HG02642 (cell line): ENCODE results near the gene CC2D1A.

Source experiments
- ATAC-seq: cut with Tn5 transposase; IDR thresholded peaks from one replicate; pipeline ENCODE4 v1.9.1; 2021; ENCODE audit warnings: mild to moderate bottlenecking; ENCODE audit not compliant: unreplicated experiment, poor library complexity

CC2D1A gene

GRCh38 chr19:13932911-13933393, 27.0 kb downstream of the CC2D1A start:
- no peak for ATAC-seq

GRCh38 chr19:13934785-13935109, 28.7 kb downstream of the CC2D1A start:
- no peak for ATAC-seq

GRCh38 chr19:13935765-13936510, 29.9 kb downstream of the CC2D1A start:
- ATAC-seq, result no peak

GRCh38 chr19:13937479-13938300, 31.7 kb downstream of the CC2D1A start:
- no peak for ATAC-seq

GRCh38 chr19:13938301-13939064, 32.5 kb downstream of the CC2D1A start, which contains the start of gene PODNL1:
Gene PODNL1, minus strand, starts transcription at chr19:13938417. Its CDS starts 236 bp downstream, at chr19:13938181.
- no peak for ATAC-seq

GRCh38 chr19:13942023-13942684, 36.2 kb downstream of the CC2D1A start:
- no peak for ATAC-seq

- ATAC-seq, result no peak
These were observed 40.4 kb downstream of the CC2D1A start for GRCh38 chr19:13946414-13946813.

GRCh38 chr19:13951043-13951442, 45.0 kb downstream of the CC2D1A start:
- no peak for ATAC-seq

- ATAC-seq, result peak; percentile 1
These were observed 45.8 kb downstream of the CC2D1A start for GRCh38 chr19:13951799-13952153.

- ATAC-seq, result peak; percentile 97
These were observed 46.3 kb downstream of the CC2D1A start, which contains the start of gene DCAF15 for GRCh38 chr19:13952154-13952930. Gene DCAF15, plus strand, starts transcription at chr19:13952509. Its CDS starts 4 bp downstream, at chr19:13952513.

- no peak for ATAC-seq
These were observed 47.0 kb downstream of the CC2D1A start for GRCh38 chr19:13952931-13953531.

GRCh38 chr19:13954185-13954584, 48.2 kb downstream of the CC2D1A start:
- ATAC-seq, result no peak

- ATAC-seq, result no peak
These were observed 49.8 kb downstream of the CC2D1A start for GRCh38 chr19:13955662-13956364.

GRCh38 chr19:13956365-13956744, 50.4 kb downstream of the CC2D1A start:
- no peak for ATAC-seq

GRCh38 chr19:13957051-13957450, 51.0 kb downstream of the CC2D1A start:
- no peak for ATAC-seq

GRCh38 chr19:13958043-13958442, 52.0 kb downstream of the CC2D1A start:
- no peak for ATAC-seq

- ATAC-seq, result no peak
These were observed 53.4 kb downstream of the CC2D1A start for GRCh38 chr19:13959141-13959961.
